ENCODE data around the gene AAGAB. TPM values are rescaled to one million over a fixed set of nuclear protein-coding genes. Genes with fewer than 3 reads are reported as not detected.

The AAGAB gene
- total RNA-seq, 1 experiment from 2014 or later, result 30.5 TPM

DNA sequence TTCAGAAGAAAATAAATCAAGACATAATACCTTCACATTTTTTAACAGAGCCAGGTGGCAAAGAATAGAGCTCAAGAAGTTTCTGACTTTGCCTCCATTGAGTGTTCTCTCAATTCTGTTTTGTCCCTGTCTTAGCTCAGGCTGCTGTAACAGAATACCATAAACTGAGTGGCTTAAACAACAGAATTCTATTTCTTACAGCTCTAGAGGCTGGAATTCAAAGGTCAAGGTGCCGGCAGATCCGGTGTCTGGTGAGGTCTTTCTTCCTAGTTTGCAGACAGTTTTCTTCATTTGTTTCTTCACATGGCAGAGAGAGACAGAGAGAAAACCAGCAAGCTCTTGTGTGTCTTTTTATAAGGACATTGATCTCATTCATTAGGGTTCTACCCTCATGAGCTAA, 25.8 kb upstream of the AAGAB start:
- Histone ChIP-seq H2AFZ (ENCODE audit: low read length) (no peak overlapping the region), H3K27ac (ENCODE audit: low read length) (no peak overlapping the region), H3F3A (ENCODE audit: low read length, unreplicated experiment) (no peaks in the 10 kb centered on the region), H3K4me3 (ENCODE audit: low read length) (no peak overlapping the region), H3K4me1 (ENCODE audit: insufficient read depth, low read length) (no peaks in the 10 kb centered on the region), H3K27me3 (ENCODE audit: low read length) (no peaks in the 10 kb centered on the region), H3K9me2 (replicated peaks; ENCODE audit: low read length) (no peaks in the 10 kb centered on the region), H3K9ac (ENCODE audit: low read length) (no peak overlapping the region), H4K20me1 (ENCODE audit: low read length) (no peaks in the 10 kb centered on the region), H3K4me2 (ENCODE audit: low read length) (no peak overlapping the region), H3K79me2 (ENCODE audit: low read length) (no peaks in the 10 kb centered on the region), H3K36me3 (ENCODE audit: low read depth, low read length) (no peaks in the 10 kb centered on the region), H3K9me3 (ENCODE audit: low read length) (no peaks in the 10 kb centered on the region)
- TF ChIP-seq EZH2phosphoT487 (IDR thresholded peaks at IDR 0.05; ENCODE audit: borderline replicate concordance, low read length), result no peak
- no peak for TF ChIP-seq EZH2 (IDR thresholded peaks at IDR 0.05; ENCODE audit: low read length, unreplicated experiment)
- TF ChIP-seq, protein P1, sequence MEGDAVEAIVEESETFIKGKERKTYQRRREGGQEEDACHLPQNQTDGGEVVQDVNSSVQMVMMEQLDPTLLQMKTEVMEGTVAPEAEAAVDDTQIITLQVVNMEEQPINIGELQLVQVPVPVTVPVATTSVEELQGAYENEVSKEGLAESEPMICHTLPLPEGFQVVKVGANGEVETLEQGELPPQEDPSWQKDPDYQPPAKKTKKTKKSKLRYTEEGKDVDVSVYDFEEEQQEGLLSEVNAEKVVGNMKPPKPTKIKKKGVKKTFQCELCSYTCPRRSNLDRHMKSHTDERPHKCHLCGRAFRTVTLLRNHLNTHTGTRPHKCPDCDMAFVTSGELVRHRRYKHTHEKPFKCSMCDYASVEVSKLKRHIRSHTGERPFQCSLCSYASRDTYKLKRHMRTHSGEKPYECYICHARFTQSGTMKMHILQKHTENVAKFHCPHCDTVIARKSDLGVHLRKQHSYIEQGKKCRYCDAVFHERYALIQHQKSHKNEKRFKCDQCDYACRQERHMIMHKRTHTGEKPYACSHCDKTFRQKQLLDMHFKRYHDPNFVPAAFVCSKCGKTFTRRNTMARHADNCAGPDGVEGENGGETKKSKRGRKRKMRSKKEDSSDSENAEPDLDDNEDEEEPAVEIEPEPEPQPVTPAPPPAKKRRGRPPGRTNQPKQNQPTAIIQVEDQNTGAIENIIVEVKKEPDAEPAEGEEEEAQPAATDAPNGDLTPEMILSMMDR (conservative IDR thresholded peaks at IDR 0.05; ENCODE audit: low read depth, low read length), result no peak
- no peak for DNase-seq
- intact Hi-C loops (cut with micrococcal nuclease), result no loop called here
- no peak for ATAC-seq
- no TSS peak for BruUV-seq (replicated peaks)
- ChIA-PET POLR2A (ENCODE audit: unreplicated experiment) (interaction anchor here (0.6 kb wide), 1 partner anchor 1677 kb away, joined by 3 read pairs; no protein-coding TSS in a partner anchor), CTCF (no interaction called here)

DNA sequence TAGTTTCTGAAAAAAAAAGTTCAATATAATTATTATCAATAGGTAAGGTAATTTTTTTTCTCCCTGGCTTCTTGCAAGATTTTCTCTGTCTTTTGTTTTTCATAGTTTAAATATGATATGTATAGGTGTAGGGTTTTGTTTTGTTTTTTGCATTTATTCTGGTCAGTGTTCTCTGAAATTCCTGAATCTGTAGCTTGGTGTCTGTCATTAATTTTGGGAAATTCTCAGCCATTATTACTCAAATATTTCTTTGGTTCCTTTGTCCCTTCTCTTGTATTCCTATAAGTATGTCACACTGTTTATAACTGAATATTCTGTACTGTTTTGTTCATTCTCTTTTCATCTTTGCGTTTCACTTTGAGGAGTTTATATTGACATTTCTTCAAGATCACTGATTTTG, 22.2 kb upstream of the AAGAB start:
- Histone ChIP-seq H3F3A (ENCODE audit: low read length, unreplicated experiment) (no peaks in the 10 kb centered on the region), H3K9me2 (replicated peaks; ENCODE audit: low read length) (no peaks in the 10 kb centered on the region), H3K9ac (ENCODE audit: low read length) (no peak overlapping the region), H3K4me1 (ENCODE audit: insufficient read depth, low read length) (no peaks in the 10 kb centered on the region), H3K9me3 (ENCODE audit: low read length) (no peaks in the 10 kb centered on the region), H3K27me3 (ENCODE audit: low read length) (no peaks in the 10 kb centered on the region), H3K4me3 (ENCODE audit: low read length) (no peak overlapping the region), H3K4me2 (ENCODE audit: low read length) (no peak overlapping the region), H4K20me1 (ENCODE audit: low read length) (no peaks in the 10 kb centered on the region), H2AFZ (ENCODE audit: low read length) (no peak overlapping the region), H3K27ac (ENCODE audit: low read length) (no peak overlapping the region), H3K79me2 (ENCODE audit: low read length) (no peaks in the 10 kb centered on the region), H3K36me3 (ENCODE audit: low read depth, low read length) (no peaks in the 10 kb centered on the region)
- ChIA-PET CTCF (no interaction called here), POLR2A (ENCODE audit: unreplicated experiment) (no interaction called here)
- BruUV-seq (replicated peaks), result no TSS peak
- intact Hi-C loops (cut with micrococcal nuclease), result no loop called here
- no peak for TF ChIP-seq EZH2phosphoT487 (IDR thresholded peaks at IDR 0.05; ENCODE audit: borderline replicate concordance, low read length)
- DNase-seq (no peak), ATAC-seq (no peak)

DNA sequence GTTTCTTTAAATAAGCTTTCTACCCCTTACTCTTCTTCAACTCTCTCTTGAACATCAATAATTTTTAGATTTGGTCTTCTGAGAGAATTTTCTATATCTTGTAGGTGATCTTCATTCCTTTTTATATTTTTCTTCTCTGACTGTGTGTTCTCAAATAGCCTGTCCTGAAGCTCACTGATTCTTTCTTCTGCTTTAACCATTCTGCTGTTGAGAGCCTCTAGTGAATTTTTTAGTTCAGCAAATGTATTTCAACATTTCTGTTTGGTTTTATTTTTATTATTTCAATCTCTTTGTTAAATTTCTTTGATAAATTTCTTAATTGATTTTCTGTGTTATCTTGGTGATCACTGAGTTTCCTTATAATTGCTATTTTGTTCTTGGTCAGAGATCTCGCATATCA, 19.8 kb upstream of the AAGAB start:
- no peak overlapping the region for H2AFZ ChIP-seq (ENCODE audit: low read length)
- no peak for DNase-seq
- H3K4me2 ChIP-seq (ENCODE audit: low read length), result no peak overlapping the region
- no peak overlapping the region for H3K27ac ChIP-seq (ENCODE audit: low read length)
- intact Hi-C loops (cut with micrococcal nuclease), result no loop called here
- no peaks in the 10 kb centered on the region for H3F3A ChIP-seq (ENCODE audit: low read length, unreplicated experiment)
- H3K27me3 ChIP-seq (ENCODE audit: low read length), result no peaks in the 10 kb centered on the region
- ChIA-PET POLR2A (ENCODE audit: unreplicated experiment) (no interaction called here), CTCF (no interaction called here)
- H3K9me2 ChIP-seq (replicated peaks; ENCODE audit: low read length), result no peaks in the 10 kb centered on the region
- no peak overlapping the region for H3K9ac ChIP-seq (ENCODE audit: low read length)
- no peaks in the 10 kb centered on the region for H3K79me2 ChIP-seq (ENCODE audit: low read length)
- no peaks in the 10 kb centered on the region for H3K9me3 ChIP-seq (ENCODE audit: low read length)
- TF ChIP-seq, protein P1 (conservative IDR thresholded peaks at IDR 0.05; ENCODE audit: low read depth, low read length), result no peak
- BruUV-seq (replicated peaks), result no TSS peak
- no peaks in the 10 kb centered on the region for H4K20me1 ChIP-seq (ENCODE audit: low read length)
- no peaks in the 10 kb centered on the region for H3K4me1 ChIP-seq (ENCODE audit: insufficient read depth, low read length)
- no peaks in the 10 kb centered on the region for H3K36me3 ChIP-seq (ENCODE audit: low read depth, low read length)
- ATAC-seq, result no peak
- H3K4me3 ChIP-seq (ENCODE audit: low read length), result no peak overlapping the region

Measured in PC-3 (cell line).